Osteoblast (primary cell): ENCODE data around the gene EPB41. TPM values are rescaled to one million over a fixed set of nuclear protein-coding genes. Genes with fewer than 3 reads are reported as not detected.

ENCODE experiments used
- DNase-seq: peaks from one replicate; pipeline ENCODE4 v3.0.0; 2011; ENCODE audit warnings: low spot score, mixed read lengths; ENCODE audit not compliant: insufficient read length; ENCODE audit errors: missing footprints
- H2AFZ ChIP-seq: 2 replicates; pipeline ENCODE4 v1.6.0; 2011; ENCODE audit warnings: mild to moderate bottlenecking, low read length
- H3K27ac ChIP-seq: 2 replicates; pipeline ENCODE4 v1.5.1; 2011; ENCODE audit warnings: mild to moderate bottlenecking, low read depth, low read length, moderate library complexity
- H3K27me3 ChIP-seq: 2 replicates; pipeline ENCODE4 v1.6.0; 2012; ENCODE audit warnings: mild to moderate bottlenecking, control low read depth, inconsistent platforms, low read length, moderate library complexity; ENCODE audit not compliant: insufficient read depth
- H3K36me3 ChIP-seq: 2 replicates; pipeline ENCODE4 v1.5.1; 2011; ENCODE audit warnings: mild to moderate bottlenecking, low read length, control low read depth, moderate library complexity; ENCODE audit not compliant: insufficient read depth
- H3K4me1 ChIP-seq: 2 replicates; pipeline ENCODE4 v1.5.1; 2011; ENCODE audit warnings: mild to moderate bottlenecking, low read length, control low read depth, moderate library complexity; ENCODE audit not compliant: insufficient read depth
- H3K4me2 ChIP-seq: 2 replicates; pipeline ENCODE4 v1.6.0; 2011; ENCODE audit warnings: mild to moderate bottlenecking, low read length; ENCODE audit not compliant: insufficient read depth
- H3K4me3 ChIP-seq: fragments of 200-600 bp; sonication (generic); 3 replicates; pipeline ENCODE4 v1.5.1; 2012; ENCODE audit warnings: mild to moderate bottlenecking, low read length, inconsistent platforms; ENCODE audit not compliant: insufficient read depth
- H3K79me2 ChIP-seq: 2 replicates; pipeline ENCODE4 v1.6.0; 2012; ENCODE audit warnings: mild to moderate bottlenecking, low read length, control low read depth, inconsistent platforms; ENCODE audit not compliant: insufficient read depth
- H3K9me3 ChIP-seq: 2 replicates; pipeline ENCODE4 v1.5.1; 2011; ENCODE audit warnings: low read depth, low read length, control low read depth
- H4K20me1 ChIP-seq: 2 replicates; pipeline ENCODE4 v1.6.0; 2012; ENCODE audit warnings: mild to moderate bottlenecking, low read length, control low read depth; ENCODE audit not compliant: insufficient read depth
- total RNA-seq: library from RNA; depleted of rRNA; stranded (reverse); fragments of >200 nt; gene quantifications from 2 replicates; pipeline ENCODE4 v1.2.3, GENCODE V29; 2012
- TF ChIP-seq, protein P1 (sequence below): IDR thresholded peaks from 2 replicates; pipeline ENCODE4 v1.5.1; 2011; ENCODE audit warnings: mild to moderate bottlenecking, low read depth, low read length, moderate library complexity; ENCODE audit errors: extremely low read depth

Gene EPB41
- total RNA-seq, 1 donor: 20.6 TPM

DNA sequence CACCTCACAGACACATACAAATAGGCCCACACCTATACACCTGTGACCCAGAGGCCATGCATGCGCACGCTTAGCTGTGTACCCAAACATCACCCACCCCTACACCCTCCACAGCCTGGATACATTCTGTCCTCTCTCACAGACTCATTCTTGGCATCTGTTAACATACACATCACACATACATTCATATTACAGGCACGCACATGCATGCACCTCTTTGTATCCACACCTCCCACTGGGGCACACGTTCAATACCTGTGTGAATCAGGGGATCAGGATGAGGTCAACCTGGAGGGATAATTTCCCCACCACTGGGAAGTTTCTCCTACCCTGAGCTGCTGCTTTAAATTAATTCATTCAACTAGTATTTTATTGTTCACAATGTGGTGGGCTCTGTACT is 35.6 kb upstream of the EPB41 start:
- no peaks in the 10 kb centered on the region for H3K79me2 ChIP-seq
- H3K4me2 ChIP-seq: no peak overlapping the region
- no peaks in the 10 kb centered on the region for H4K20me1 ChIP-seq
- H2AFZ ChIP-seq: no peak overlapping the region
- peaks cover 6% of the 10 kb centered on the region for H3K27me3 ChIP-seq
- H3K36me3 ChIP-seq: no peaks in the 10 kb centered on the region
- H3K9me3 ChIP-seq: no peaks in the 10 kb centered on the region
- no peak for DNase-seq
- no peak overlapping the region for H3K27ac ChIP-seq
- no peaks in the 10 kb centered on the region for H3K4me1 ChIP-seq
- no peak overlapping the region for H3K4me3 ChIP-seq
- TF ChIP-seq, protein P1, sequence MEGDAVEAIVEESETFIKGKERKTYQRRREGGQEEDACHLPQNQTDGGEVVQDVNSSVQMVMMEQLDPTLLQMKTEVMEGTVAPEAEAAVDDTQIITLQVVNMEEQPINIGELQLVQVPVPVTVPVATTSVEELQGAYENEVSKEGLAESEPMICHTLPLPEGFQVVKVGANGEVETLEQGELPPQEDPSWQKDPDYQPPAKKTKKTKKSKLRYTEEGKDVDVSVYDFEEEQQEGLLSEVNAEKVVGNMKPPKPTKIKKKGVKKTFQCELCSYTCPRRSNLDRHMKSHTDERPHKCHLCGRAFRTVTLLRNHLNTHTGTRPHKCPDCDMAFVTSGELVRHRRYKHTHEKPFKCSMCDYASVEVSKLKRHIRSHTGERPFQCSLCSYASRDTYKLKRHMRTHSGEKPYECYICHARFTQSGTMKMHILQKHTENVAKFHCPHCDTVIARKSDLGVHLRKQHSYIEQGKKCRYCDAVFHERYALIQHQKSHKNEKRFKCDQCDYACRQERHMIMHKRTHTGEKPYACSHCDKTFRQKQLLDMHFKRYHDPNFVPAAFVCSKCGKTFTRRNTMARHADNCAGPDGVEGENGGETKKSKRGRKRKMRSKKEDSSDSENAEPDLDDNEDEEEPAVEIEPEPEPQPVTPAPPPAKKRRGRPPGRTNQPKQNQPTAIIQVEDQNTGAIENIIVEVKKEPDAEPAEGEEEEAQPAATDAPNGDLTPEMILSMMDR: no peak

DNA sequence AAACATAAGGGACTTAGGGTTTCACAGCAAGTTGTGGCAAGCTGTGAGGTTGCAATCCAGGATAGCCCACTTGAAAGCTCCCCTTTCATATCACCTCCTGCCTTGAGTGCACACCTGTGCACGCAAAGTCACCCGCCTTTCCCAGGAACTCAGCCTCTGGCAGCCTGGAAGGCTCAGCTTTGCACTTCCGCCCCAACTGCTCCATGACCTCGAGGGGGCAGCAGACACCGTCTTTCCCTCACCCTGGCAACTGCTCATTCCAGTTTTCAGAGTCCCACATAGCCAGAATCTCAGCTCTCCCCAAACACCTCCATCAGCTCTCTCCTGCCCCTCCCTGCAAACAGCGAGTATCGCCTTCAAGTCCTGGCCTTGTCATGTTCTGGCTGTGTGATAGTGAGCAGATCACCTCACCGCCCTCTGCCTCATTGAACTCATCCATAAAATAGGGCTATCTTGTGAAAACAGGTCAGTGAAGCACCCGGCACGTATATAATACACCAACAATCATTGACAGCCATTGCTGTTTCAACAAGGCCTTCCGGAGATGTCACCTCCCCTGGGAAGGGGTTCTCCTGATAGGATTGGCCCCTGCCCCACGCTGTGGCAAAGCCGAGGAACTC is 32.2 kb upstream of the EPB41 start:
- Histone ChIP-seq H2AFZ (peak overlapping the region; percentile 91), H3K9me3 (no peaks in the 10 kb centered on the region), H3K4me3 (no peak overlapping the region), H4K20me1 (no peaks in the 10 kb centered on the region), H3K27me3 (no peaks in the 10 kb centered on the region), H3K79me2 (no peaks in the 10 kb centered on the region), H3K4me1 (peaks cover 7% of the 10 kb centered on the region), H3K27ac (no peak overlapping the region), H3K36me3 (no peaks in the 10 kb centered on the region), H3K4me2 (peak overlapping the region; percentile 14)
- TF ChIP-seq, protein P1: peak; percentile 97
- peak; percentile 96 for DNase-seq

DNA sequence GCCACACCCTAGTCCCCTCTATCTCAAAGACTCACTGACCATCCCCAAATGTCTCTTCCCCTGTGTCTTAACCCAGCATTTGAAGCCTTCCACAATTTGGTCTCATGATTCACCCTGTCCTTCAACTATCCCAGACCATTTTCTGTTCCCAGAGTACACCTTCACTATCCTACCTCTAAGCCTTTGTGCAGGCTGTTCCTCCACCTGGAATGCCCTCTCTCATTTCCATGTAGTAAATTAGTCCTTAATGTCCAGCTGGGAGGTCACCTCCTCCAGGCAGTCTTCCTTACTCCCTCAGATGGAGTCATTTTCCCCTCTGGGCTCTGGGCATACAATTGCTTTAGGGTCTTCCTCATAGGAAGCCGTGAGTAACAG is 31.1 kb upstream of the EPB41 start:
- Histone ChIP-seq H3K36me3 (no peaks in the 10 kb centered on the region), H3K9me3 (no peaks in the 10 kb centered on the region), H3K79me2 (no peaks in the 10 kb centered on the region), H3K4me3 (no peak overlapping the region), H3K4me2 (no peak overlapping the region), H3K27ac (no peak overlapping the region), H4K20me1 (no peaks in the 10 kb centered on the region), H2AFZ (no peak overlapping the region), H3K4me1 (peaks cover 11% of the 10 kb centered on the region), H3K27me3 (peaks cover 6% of the 10 kb centered on the region)
- no peak for DNase-seq
- TF ChIP-seq, protein P1: no peak

DNA sequence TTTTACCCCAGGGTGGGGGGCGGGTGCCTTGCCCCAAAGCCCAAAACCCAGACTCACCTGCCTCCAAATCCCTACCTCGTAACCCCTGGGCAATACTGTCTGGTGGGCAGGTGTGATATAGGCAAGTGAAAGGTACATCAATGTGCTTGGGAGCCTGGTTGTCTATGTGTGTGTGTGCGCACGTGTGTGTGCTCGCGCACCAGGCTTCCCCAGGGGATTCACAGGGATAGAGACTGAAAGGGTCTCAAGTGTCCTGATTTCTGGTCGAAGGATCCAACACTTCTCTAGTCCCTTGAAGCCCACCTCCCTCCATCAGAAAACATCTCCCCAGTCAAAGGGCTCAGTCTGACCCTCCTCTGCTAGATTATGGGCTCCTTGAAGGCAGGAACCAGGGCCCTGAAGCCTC is 28.9 kb upstream of the EPB41 start:
- Histone ChIP-seq H3K9me3 (no peaks in the 10 kb centered on the region), H2AFZ (peak overlapping the region; percentile 31), H3K4me2 (no peak overlapping the region), H3K4me1 (peaks cover 11% of the 10 kb centered on the region), H3K4me3 (no peak overlapping the region), H3K27me3 (peaks cover 6% of the 10 kb centered on the region), H3K79me2 (no peaks in the 10 kb centered on the region), H3K36me3 (no peaks in the 10 kb centered on the region), H4K20me1 (no peaks in the 10 kb centered on the region), H3K27ac (no peak overlapping the region)
- DNase-seq: no peak
- TF ChIP-seq, protein P1: no peak
